NK-92 (cell line): ENCODE measurements around the gene EFNB1.

Source experiments
- DNase-seq: peaks from one replicate; lab custom pipeline; 2025; ENCODE audit not compliant: unreplicated experiment; lab: John Stamatoyannopoulos, UW

Gene EFNB1

DNA sequence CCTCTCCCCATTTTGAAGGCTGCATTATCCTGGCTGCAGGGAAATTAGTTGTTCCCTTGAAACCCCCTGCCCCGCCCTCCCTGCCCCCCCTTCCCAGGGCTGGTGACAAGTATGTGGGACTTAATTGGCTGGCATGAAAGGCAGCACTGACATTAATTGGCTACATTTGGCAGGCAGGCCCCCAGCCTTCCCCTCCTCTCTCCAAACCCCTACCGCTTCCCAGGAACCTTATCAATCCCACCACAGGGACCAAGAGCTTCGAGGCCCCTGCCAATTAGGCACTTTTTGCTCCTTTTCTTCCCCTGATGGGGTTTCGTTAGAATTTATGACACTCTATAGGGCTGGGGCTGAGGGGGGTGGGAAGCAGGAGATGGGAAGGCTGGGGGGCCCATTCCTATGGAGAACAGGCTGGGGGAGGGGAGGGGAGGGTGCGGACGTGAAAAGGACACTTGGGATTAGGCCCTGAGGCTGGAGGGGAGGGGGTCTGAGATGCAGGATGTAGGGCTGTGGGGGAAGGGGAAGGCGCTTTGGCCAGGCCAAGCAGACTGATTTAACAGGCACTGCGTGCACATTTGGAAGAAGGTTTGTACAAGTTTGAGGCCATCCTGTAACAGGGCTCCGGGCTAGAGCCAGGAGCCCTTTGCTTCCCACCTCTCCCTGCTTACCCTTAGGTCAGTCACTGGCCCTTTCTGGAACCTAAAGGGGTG is 52.2 kb downstream of the EFNB1 start:
- no peak for DNase-seq

DNA sequence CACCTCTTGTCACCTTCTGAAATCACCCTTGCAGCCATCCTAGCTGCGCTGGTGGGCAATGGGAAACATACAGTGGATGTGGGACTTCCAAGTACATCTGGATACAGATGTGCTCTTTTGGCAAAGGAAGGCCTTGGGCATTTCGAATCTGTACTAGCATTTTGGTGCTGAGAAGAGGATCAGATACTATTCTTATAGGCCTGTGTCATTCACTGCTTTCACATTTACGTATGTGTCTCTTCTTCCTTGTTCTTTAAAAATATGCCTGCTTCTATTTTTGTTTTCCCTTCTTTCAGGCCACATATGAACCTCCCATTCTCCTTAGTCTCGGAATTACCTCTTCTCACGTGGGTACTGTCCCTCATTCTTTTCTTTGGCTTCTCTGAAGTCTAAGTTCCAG is 53.1 kb downstream of the EFNB1 start:
- no peak for DNase-seq

DNA sequence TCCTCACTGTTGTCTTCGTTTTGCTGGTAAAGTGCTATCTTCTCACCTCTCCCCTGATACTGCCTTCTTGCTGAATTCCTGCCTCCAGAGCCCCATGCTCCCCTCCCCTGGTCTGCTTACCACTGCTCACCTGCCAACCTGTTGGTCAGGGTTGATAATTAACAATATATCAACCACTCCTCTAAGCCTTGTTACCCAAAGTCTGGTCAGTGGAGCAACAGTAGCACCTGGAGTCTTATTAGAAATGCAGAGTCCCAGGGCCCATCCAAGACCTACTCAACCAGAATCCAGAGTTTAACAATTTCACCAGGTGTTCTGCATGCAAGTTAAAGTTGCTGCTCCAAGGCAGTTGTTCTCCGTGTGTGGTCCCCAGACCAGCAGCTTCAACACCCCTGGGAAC is 55.0 kb downstream of the EFNB1 start:
- DNase-seq, result no peak

DNA sequence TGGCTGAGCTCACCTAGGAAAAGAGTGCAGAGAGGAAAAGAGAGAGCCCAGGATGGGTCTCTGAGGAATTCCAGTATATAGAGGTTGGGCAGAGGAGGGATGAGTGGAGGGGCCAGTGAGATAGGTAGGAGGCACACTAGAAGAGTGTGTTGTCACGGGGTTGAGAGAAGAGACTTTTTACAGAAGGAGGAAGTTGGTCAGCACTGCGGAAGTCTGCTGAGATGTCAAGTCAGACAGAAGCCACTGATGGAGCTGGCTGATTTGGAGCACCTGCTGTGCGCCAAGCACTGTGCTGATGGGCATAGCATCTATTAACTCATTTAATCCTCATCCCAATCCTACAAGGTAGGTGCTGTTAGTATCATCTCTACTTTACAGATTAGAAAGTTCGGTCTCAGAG is 60.4 kb downstream of the EFNB1 start:
- DNase-seq, result no peak
